SK-N-SH (cell line): Measurements from ENCODE around the gene EPHA6.
"Not testable (repeated sequence)": the region's sequence is repeated elsewhere in the genome, so short reads cannot be mapped to it uniquely, and the experiment has no call there.

Source experiments
- CHD2 ChIP-seq: fragments of 150-350 bp; IDR thresholded peaks from 2 replicates; pipeline ENCODE4 v1.6.1; 2018; ENCODE audit warnings: low read length; ENCODE audit not compliant: partially characterized antibody
- CTCF ChIP-seq: fragments of 200-600 bp; sonication (generic); IDR thresholded peaks from 2 replicates; pipeline ENCODE4 v1.6.1; 2017; ENCODE audit warnings: antibody characterized with exemption, mild to moderate bottlenecking, moderate library complexity
- ELF1 ChIP-seq: IDR thresholded peaks from 2 replicates; pipeline ENCODE4 v1.4.0; 2012
- EP300 ChIP-seq, 2 experiments: IDR thresholded peaks; 2 replicates each; pipeline versions ENCODE4 v1.4.0 to v1.6.1; 2012; ENCODE audit warnings: borderline replicate concordance in 1 of 2, low read depth in 1 of 2, low read length in 1 of 2
- FOXM1 ChIP-seq: IDR thresholded peaks from 2 replicates; pipeline ENCODE4 v1.4.0; 2012; ENCODE audit warnings: low read depth, mild to moderate bottlenecking
- IRF3 ChIP-seq: fragments of 150-350 bp; IDR thresholded peaks from 2 replicates; pipeline ENCODE4 v1.6.1; 2016; ENCODE audit warnings: mild to moderate bottlenecking, low read depth, low read length
- MXI1 ChIP-seq: IDR thresholded peaks from 2 replicates; pipeline ENCODE4 v1.6.1; 2012; ENCODE audit warnings: mild to moderate bottlenecking, low read depth, low read length, improper control_type of control experiment
- PBX3 ChIP-seq: IDR thresholded peaks from 2 replicates; pipeline ENCODE4; 2012
- POLR2AphosphoS5 ChIP-seq: IDR thresholded peaks from 2 replicates; pipeline ENCODE4 v1.6.1; 2012; ENCODE audit warnings: low read depth, low read length
- RCOR1 ChIP-seq: fragments of 150-350 bp; IDR thresholded peaks from 2 replicates; pipeline ENCODE4 v1.6.1; 2017; ENCODE audit warnings: antibody characterized with exemption, low read length
- TEAD4 ChIP-seq: IDR thresholded peaks from 2 replicates; pipeline ENCODE4 v1.4.0; 2012; ENCODE audit warnings: mild to moderate bottlenecking, borderline replicate concordance; ENCODE audit not compliant: insufficient read depth
- TF ChIP-seq, protein P1 (sequence below): IDR thresholded peaks from 2 replicates; pipeline ENCODE4 v1.4.0; 2012; ENCODE audit warnings: low read depth, borderline replicate concordance

- not testable (repeated sequence) for TF ChIP-seq CTCF; POLR2AphosphoS5; IRF3; PBX3; ELF1; CHD2; EP300 (IDR thresholded peaks at IDR 0.05; ENCODE audit: borderline replicate concordance in 1 of 2, low read depth in 1 of 2, low read length in 1 of 2); MXI1; RCOR1; FOXM1; TEAD4
- TF ChIP-seq, protein P1, sequence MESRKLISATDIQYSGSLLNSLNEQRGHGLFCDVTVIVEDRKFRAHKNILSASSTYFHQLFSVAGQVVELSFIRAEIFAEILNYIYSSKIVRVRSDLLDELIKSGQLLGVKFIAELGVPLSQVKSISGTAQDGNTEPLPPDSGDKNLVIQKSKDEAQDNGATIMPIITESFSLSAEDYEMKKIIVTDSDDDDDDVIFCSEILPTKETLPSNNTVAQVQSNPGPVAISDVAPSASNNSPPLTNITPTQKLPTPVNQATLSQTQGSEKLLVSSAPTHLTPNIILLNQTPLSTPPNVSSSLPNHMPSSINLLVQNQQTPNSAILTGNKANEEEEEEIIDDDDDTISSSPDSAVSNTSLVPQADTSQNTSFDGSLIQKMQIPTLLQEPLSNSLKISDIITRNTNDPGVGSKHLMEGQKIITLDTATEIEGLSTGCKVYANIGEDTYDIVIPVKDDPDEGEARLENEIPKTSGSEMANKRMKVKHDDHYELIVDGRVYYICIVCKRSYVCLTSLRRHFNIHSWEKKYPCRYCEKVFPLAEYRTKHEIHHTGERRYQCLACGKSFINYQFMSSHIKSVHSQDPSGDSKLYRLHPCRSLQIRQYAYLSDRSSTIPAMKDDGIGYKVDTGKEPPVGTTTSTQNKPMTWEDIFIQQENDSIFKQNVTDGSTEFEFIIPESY, result not testable (repeated sequence)
Measured at GRCh38 chr3:96983716-96984115, 169.3 kb downstream of the EPHA6 start.
